ENCODE measurements around the gene LRRC14B. TPM values are rescaled to one million over a fixed set of nuclear protein-coding genes. Genes with fewer than 3 reads are reported as not detected.

Gene LRRC14B
- total RNA-seq, 2 donors from 2014 or later: 7.7 to 51.0 TPM

DNA sequence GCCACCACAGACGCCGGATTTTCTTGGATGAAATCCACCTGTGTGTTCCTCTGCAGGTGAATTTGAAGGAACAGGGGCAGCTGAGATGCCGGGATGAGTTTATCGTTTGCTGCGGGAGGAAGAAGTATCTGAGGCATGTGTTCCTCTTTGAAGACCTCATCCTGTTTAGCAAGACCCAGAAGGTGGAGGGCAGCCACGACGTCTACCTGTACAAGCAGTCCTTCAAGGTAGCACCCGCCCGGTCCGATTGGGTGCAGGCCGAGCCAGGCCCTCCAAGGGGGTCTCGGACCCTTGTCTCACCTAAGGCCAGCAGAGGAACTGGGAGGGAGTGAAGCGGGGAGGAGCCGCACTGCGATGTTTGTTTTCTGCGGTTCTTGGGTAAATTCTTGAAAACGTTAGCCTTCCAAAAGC is 18.4 kb upstream of the LRRC14B start:
- H3K27me3 ChIP-seq: no peaks in the 10 kb centered on the region
- no peak for DNase-seq (ENCODE audit: low spot score)
- no peak overlapping the region for H3K4me3 ChIP-seq
- TF ChIP-seq, protein P1, sequence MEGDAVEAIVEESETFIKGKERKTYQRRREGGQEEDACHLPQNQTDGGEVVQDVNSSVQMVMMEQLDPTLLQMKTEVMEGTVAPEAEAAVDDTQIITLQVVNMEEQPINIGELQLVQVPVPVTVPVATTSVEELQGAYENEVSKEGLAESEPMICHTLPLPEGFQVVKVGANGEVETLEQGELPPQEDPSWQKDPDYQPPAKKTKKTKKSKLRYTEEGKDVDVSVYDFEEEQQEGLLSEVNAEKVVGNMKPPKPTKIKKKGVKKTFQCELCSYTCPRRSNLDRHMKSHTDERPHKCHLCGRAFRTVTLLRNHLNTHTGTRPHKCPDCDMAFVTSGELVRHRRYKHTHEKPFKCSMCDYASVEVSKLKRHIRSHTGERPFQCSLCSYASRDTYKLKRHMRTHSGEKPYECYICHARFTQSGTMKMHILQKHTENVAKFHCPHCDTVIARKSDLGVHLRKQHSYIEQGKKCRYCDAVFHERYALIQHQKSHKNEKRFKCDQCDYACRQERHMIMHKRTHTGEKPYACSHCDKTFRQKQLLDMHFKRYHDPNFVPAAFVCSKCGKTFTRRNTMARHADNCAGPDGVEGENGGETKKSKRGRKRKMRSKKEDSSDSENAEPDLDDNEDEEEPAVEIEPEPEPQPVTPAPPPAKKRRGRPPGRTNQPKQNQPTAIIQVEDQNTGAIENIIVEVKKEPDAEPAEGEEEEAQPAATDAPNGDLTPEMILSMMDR (IDR thresholded peaks at IDR 0.05): no peak
- peaks cover 0 to 16% of the 10 kb centered on the region in 2 donors for H3K4me1 ChIP-seq
- H3K36me3 ChIP-seq: no peaks in the 10 kb centered on the region
- H3K27ac ChIP-seq: no peak overlapping the region
- H3K9me3 ChIP-seq: no peaks in the 10 kb centered on the region

DNA sequence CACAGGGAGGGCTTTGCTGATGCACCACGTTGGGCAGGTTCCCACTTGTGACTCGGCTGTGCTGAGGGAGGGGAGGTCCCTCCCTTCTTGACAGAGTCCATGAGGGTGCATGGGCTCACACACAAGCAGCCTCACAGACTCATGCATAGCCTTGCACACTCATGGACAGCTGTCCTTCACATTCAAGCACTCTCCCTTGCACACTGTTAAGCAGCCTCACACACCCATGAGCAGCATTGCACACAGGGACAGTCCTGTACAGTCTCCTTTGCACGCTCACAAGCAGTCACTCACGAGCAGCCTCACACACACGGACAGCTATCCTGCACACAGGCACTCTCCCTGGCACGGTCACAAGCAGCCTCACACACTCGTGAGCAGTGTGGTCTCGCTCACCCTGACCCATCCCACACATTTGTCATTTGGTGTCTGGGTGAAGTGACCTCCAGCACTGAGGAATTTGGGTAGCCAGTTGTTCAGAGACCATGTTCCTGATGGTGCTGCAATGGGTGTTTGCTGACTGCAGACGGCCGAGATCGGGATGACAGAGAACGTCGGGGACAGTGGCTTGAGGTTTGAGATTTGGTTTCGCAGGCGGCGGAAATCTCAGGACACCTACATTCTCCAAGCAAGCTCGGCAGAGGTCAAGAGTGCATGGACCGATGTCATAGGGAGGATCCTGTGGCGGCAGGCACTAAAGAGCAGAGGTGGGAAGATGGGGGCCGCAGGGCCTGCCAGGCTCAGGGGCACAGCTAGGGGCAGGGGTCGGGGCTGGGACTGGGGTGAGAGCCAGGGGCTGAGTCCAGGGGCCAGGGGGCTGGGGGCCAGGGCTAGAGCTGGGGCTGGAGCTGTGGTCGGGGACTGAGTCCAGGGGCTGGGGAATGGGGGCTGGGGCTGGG is 17.7 kb upstream of the LRRC14B start:
- TF ChIP-seq, protein P1 (IDR thresholded peaks at IDR 0.05): no peak
- no peaks in the 10 kb centered on the region for H3K27me3 ChIP-seq
- H3K4me1 ChIP-seq: peaks cover 0 to 12% of the 10 kb centered on the region in 2 donors
- H3K36me3 ChIP-seq: no peaks in the 10 kb centered on the region
- DNase-seq (ENCODE audit: low spot score): no peak
- H3K27ac ChIP-seq: no peak overlapping the region
- H3K9me3 ChIP-seq: no peaks in the 10 kb centered on the region
- no peak overlapping the region for H3K4me3 ChIP-seq

DNA sequence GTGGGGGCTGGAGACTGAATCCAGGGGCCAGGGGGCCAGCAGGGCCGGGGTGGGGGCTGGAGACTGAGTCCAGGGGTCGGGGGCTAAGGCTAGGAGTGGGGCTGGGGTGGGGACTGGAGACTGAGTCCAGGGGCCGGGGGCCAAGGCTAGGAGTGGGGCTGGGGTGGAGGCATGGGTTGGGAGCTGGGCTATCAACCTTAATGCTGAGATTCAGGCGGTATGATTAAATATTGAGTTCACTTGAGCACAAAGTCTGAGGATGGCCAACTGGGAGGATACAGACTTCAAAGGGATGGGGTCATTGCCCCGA is 17.0 kb upstream of the LRRC14B start:
- H3K4me3 ChIP-seq: no peak overlapping the region
- H3K4me1 ChIP-seq: peaks cover 0 to 7% of the 10 kb centered on the region in 2 donors
- DNase-seq (ENCODE audit: low spot score): no peak
- H3K36me3 ChIP-seq: no peaks in the 10 kb centered on the region
- no peaks in the 10 kb centered on the region for H3K27me3 ChIP-seq
- H3K9me3 ChIP-seq: no peaks in the 10 kb centered on the region
- TF ChIP-seq, protein P1 (IDR thresholded peaks at IDR 0.05): no peak
- no peak overlapping the region for H3K27ac ChIP-seq

DNA sequence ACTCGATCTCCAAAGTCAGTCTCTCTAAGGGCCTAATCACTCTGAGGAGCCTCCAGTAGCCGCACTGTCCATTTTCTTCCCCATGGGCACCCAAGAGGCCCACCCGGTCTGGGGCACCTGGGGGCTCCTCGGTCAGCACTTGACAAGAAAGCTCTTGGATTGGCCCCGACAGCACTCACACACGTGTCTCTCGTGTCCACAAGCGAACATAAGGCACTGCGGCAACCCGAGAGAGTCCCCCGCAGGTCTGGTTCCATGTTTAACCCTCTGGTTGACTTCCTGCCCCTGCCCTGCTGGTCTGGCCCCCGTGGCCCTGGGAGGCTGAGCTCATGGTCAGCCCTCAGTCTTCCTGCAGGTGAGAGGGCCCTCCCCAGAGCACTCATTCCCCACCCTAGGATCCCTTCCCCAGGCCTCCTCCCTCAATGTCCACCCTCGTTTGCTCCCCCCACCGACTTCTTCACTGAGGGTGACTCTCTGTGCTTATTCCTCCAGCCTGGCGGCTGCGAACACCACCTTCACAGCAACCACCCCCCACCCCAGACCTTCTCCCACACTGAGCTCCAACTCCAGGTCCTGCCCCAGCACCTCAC is 16.3 kb upstream of the LRRC14B start:
- Histone ChIP-seq H3K27ac (no peak overlapping the region), H3K36me3 (no peaks in the 10 kb centered on the region), H3K9me3 (no peaks in the 10 kb centered on the region), H3K4me3 (no peak overlapping the region), H3K4me1 (no peaks in the 10 kb centered on the region), H3K27me3 (no peaks in the 10 kb centered on the region)
- TF ChIP-seq, protein P1 (IDR thresholded peaks at IDR 0.05): no peak
- DNase-seq (ENCODE audit: low spot score): no peak

DNA sequence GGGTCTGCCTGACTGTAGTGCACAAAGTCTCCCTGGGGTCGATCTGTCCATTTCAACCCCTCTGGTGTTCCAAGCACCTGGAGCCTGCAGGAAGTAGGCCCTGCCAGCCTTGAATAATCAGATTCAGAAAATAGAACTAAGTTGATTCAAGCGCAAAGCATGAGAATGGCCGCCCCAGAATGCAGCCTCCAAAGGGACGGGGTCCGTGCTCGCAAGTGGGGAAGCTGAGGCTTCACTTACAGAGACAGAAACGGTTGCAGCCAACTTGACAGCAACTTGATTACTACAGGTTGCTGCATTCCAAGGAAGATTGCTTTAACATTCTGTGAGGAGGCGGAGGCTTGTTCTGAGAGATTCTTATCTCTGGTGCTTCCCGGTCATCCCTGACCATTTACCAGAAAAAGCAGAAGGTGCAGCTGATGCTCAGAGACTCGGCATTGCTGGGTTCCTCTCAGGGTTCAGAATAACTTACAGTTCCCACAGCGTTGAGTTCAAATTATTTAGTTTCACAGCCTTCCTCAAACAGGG is 14.9 kb upstream of the LRRC14B start:
- Histone ChIP-seq H3K27ac (no peak overlapping the region), H3K4me3 (no peak overlapping the region), H3K27me3 (no peaks in the 10 kb centered on the region), H3K4me1 (no peaks in the 10 kb centered on the region), H3K9me3 (no peaks in the 10 kb centered on the region), H3K36me3 (no peaks in the 10 kb centered on the region)
- TF ChIP-seq, protein P1 (IDR thresholded peaks at IDR 0.05): no peak
- DNase-seq (ENCODE audit: low spot score): no peak
